GM19351 (cell line): Measurements from ENCODE around the gene KCNK5.

Experiments
- ATAC-seq: cut with Tn5 transposase; IDR thresholded peaks from one replicate; pipeline ENCODE4 v1.9.1; 2021; ENCODE audit warnings: mild to moderate bottlenecking, moderate library complexity; ENCODE audit not compliant: unreplicated experiment

Gene KCNK5, protein sequence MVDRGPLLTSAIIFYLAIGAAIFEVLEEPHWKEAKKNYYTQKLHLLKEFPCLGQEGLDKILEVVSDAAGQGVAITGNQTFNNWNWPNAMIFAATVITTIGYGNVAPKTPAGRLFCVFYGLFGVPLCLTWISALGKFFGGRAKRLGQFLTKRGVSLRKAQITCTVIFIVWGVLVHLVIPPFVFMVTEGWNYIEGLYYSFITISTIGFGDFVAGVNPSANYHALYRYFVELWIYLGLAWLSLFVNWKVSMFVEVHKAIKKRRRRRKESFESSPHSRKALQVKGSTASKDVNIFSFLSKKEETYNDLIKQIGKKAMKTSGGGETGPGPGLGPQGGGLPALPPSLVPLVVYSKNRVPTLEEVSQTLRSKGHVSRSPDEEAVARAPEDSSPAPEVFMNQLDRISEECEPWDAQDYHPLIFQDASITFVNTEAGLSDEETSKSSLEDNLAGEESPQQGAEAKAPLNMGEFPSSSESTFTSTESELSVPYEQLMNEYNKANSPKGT

DNA sequence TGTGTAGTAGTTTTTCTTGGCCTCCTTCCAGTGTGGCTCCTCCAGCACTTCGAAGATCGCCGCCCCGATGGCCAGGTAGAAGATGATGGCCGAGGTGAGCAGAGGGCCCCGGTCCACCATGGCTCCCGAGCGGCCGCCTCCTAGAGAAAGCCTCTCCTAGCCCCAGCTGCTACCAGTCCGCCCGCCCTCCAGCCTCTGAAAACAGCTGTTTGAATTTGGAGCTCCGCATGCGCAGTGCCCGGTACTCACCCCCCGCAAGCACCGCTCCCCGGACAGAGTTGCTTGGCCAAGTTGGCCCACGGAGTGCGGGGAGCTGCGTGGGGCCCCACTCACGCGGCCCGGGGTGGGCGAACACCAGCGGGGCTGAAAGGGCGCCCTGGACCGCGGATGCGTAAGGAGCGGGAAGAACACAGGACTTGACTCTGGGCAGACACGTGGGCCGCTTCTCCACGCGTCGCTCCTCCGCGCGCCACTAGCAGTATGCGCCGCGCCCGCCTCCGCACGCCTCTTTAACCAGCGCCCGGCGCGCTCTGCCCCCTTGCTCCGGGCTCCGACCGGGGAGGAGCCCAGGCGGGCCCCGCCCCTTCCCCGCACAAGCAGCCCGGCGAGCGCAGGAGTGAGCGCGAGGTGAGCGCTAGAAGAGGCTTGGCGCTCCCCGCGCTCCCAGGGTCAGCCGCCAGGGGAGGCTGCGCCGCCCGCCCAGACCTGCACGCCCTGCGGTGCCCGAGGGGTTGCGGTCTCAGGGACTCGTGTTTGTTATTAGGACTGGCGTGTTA is at the start of gene KCNK5:
TSS of gene KCNK5 (minus strand) at position 484 of the 776 bp plus-strand sequence. CDS start at position 120, 364 bp downstream.
- ATAC-seq = peak; percentile 86

DNA sequence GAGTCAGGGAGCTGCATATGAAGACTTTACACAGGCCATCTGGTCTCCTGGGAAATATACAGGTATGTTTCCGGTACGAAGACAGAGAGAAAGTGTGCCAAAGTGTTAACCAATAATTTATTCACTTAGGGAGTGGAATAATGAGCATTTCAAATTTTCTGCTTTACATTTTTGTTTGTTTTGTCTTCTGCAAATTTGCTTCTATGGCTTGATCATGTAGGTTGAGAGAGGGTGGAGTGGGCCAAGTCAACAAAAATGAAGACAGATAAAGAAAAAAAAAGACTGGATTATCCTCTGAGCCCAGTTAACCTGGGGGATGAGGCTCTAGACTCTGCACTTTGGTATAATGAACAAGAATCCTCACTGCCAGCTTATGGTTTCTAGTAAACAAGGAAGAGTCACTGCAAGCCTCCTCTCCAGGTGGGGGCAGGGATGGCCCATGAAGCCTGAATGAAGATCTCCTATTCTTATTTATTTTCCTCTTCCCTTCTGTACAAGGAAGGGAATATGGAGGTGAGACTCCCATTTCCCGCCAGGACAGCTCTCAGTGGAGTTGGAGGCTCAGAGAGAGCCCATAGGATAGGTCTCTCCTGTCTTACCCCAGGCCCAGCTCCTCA is 47.2 kb upstream of the KCNK5 start:
- no peak for ATAC-seq

DNA sequence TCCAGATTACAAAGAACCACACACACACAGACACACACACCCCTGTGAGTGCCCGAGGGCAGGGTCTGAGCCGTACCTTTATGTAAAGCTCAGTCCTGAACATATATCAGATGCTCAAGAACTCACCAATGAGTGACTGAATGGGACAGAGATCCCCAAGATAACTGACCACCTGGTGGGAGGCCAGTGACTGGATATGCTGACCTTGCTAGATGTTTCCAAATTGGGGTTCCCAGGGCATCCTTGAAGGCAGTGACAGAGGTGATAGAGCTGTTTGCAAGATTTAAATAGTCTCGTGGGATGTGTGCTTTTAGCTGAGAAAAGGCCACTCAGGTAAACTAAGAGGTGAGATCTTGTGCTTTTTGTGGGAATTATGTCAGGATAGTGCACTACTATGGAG is 45.6 kb upstream of the KCNK5 start:
- no peak for ATAC-seq

DNA sequence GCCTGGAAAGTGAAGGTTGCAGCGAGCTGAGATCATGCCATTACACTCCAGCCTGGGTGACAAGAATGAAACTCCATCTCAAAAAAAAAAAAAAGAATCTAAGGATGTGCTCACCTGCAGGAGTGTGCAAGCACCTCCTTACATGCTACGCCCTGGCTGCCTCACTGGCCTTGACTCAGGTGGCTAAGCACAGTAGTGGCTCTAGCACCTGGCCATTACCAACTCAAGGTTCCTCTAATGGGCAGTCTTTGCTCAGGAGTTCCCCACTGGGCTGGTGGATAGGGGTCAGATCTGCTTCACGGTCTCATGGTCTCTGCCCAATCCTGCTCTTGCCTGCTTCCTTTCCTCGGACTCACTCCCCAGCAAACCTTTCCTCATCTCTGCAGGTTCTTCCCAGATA is 45.2 kb upstream of the KCNK5 start:
- no peak for ATAC-seq

DNA sequence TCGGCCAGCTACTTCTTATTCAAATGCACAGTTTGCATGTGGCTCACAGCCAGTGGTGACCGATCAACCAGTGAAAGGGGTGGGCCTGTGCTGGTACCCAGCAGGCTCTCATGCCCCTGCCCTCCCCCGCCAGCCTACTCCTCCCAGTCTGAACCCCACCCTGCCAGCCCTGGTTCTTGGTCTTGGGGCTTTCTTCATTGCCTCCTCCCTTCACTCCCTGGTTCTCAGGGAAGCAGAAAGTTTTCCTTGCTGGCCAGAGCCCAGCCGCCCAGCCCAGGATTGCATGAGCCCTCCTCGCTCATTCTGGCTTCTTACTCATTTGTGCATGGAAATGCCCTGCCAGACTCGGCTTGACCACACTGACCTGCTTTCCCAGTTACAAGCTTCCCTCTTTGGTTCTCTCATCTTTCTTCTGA is 44.1 kb upstream of the KCNK5 start:
- no peak for ATAC-seq

DNA sequence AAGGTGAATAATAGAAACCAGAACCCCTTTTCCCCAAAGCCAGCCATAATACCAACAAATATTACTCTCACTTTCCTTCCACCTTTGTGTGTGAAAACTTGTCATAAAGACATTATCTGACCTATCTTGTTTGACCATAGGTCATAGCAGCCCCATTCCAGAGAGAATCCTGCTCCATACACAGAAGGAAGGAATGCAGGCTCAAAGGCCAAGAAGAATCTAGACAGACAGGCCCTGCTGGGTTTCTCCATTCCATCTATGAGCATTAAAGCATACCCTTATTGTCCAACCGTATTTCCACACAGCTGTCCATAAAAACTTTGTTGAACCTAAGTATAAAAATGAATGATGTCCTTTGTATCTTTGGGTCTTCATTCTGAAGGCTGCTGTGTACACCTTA is 40.7 kb upstream of the KCNK5 start:
- ATAC-seq = no peak

DNA sequence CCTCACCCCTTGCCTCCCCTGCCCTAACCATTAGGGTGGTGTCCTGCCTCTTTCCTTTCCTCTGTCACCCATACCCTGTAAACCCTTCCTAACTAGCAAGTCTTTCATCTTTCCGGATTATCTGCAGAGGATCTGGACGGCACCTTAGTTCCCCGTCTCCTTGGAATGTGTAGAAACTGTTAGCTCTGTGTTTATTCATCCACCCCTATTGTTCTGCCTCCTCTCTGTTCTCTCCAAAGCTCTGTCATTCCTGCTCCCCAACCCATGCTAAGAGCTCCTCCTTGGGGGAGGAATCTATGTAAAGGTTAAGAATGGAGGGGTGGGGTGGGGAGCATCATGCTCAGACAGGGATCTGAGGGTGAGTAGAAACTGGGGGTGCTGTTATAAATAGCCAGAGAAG is 39.4 kb upstream of the KCNK5 start:
- ATAC-seq = no peak

DNA sequence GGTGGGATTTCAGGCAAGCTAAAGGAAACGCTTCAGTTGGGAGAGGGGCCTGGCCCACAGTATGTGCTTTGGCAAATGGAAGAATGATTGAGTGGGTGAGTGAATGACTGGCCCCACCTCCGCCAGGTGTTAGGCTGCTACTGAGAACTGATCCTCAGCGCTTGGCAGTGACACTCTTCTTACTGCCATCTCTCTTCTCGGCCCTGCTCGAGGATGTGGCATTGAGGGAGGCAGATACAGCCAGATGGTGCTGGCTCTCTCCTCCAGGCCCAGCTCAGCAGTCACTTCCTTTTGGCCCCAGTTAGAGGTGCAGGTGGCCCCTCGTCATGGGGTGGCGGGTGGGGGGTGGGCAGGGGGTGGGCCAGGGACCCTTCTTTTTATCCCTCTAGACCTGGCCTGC is 38.9 kb upstream of the KCNK5 start:
- no peak for ATAC-seq

DNA sequence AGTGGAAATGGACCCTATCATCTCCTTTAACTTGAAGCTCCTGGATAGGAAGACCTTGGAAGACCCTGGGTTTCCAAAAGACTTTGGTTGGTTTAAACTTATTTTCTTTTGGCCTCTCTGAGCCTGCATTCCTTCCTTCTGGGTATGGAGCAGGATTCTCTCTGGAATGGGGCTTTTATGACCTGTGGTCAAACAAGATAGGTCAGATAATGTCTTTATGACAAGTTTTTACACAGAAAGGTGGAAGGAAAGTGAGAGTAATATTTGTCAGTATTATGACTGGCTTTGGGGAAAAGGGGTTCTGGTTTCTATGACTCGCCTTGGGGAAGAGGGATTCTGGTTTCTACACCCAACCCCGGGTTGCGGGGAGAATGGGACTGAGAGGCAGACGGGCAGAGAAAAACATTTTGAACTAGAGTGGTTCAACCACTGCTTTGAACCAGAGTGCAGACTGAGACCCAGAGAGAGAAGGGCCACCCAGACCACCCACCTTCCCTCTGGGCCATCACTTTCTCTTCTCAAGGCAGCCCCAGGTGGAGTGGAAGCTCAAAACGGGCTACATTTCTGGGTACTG is 37.6 kb upstream of the KCNK5 start:
- no peak for ATAC-seq

DNA sequence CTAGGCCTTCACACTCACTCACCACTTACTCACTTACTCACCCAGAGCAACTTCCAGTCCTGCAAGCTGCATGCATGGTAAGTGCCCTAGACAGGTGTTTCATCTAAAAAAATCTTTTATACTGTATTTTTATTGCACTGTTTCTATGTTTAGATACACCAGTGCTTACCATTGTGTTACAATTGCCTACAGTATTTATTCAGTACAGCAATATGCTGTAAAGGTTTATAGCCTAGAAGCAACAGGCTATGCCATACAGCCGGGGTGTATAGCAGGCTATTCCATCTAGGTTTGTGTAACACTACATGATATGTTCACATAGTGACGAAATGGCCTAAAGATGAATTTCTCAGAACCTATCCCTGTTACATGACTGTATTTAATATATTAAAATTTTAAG is 37.1 kb upstream of the KCNK5 start:
- no peak for ATAC-seq

DNA sequence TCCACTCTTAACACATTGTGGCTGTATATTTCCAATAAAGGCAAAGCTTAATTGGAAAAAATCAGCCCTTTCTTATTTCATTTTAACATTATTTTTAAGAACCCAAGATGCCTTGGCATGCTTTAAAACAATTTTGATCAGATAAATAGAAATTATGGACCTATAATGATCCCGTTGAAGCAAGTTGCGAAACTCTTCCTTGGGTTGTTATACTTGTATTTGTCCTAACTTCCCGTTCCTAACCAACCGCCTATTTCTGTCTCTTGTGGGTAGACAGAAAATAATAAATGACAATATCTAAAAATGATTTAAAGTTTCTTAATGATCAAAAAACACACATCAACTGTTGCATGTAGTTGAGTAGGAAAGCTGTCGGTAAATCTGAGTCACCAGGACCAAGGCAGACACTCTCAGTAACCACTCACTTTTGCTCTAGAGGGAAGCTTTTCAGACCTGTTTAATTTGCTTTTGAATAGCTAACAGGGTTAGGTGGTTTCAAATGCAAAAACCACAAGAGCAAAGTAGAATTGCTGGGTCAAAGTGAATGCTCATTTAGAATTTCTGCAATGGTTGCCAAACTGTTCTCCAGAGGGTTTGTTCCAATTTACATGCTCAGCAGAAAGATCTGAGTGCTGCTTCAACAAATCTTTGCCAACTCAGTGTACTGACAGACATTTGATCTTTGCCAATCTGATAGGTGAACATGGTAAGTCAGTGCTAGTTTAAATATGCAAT is 34.2 kb upstream of the KCNK5 start:
- no peak for ATAC-seq

DNA sequence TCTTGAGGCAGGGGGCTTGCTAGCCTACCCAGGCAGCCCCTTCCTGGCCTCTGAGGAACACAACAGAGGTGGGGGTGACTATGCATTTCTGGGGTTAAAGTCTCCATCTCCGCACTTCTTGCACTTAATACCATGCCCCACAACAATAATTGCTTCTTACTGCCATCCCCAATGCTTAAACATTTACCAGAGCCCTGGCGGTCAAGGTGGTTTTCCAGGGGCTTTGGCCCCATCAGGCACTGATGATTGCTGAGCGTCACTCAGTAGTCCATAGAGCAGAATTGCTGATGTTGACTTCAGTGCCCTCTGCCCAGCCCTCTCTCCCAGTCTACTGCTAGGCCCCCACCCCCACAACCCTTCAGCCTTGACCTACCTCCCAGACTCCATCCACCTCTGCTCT is 32.5 kb upstream of the KCNK5 start:
- no peak for ATAC-seq

DNA sequence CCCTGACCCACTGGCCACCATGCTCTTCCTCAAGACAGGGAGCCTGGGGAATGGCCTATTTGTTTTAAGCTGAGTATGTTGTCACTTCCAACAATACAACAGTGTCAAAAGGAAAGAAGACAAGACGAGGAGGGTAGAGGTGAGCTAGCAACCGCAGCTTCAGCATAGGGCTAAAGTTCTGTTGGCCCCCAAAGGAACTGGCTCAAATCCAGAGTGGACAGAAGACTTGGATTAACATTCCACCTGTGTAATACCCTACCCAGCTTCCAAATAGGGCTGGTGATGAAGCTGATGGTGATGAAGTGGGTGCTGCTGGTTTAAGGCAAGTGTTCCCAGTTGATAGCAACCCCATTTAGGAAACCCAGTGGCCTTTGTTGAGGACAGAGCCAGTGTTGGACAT is 31.7 kb upstream of the KCNK5 start:
- no peak for ATAC-seq

DNA sequence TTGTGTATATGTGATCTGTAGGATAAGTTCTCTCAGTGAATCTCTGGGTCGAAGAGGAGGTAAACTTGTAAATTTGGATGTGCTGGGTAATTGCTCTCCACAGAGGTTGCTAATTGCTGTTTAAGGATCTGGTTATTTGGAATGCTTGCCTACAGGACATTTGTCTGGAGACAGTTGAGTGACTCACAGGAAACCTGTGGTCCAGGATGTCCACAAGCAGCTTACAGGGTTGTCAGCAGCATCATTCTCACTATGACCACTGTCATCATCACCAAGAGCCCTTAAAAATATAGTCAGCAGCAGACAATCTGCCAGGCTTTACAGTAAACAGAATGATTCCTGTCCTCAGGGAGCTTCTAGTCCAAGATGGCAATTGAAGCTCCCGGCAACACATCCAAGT is 31.2 kb upstream of the KCNK5 start:
- no peak for ATAC-seq

DNA sequence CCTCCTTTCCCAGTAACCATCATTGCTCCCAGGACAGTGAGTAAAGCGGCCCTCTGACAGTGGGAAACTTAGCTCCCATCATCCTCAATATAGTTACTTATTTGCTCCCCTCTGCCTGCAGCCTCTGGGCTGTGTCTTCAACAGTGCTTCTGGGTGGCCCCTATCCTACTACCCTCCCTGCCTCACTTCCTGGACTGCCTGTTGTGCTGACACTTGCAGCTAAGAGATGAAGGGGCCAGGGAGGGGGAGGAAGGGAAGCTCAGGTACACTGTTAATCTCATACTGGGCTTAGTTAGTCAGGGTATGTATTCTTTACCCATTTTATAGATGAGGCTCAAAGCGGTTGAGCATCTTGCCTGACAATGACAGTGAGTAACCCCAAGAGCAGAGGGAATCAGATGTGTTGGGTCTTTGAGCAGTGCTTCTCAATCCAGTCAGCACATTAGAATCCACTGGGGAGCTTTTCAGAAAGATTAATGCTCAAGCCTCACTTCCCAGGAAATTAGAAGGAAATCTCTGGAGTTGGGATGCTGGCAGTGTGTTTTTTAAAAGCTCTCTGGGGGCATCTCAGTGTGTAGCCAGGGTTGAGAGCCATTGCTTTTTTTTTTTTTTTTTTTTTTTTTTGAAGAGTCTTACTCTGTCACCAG is 27.1 kb upstream of the KCNK5 start:
- ATAC-seq = no peak

DNA sequence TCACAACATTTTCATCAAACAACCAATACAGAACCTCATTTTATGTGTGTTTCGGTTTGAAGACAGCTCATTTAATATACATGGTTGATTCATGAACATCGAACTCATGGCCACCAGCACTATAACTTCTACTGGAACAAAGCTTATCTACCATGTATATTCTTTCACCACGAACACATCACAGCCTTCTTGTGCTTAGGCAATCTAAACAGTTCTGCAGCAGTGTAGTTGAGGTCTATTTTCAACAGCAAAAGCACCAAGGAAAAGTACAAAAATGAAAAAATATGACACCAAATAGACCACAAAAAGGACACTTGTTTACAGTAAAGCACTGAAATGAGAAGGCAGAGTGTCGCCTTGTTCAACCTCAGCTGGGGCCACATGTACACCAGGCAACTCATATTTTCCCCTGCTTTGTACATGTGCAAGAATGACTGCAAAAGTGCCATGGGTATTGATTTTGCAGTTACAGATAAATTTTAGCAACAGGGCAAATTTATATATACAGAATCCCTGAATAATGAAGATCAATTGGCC is 25.8 kb upstream of the KCNK5 start:
- no peak for ATAC-seq

DNA sequence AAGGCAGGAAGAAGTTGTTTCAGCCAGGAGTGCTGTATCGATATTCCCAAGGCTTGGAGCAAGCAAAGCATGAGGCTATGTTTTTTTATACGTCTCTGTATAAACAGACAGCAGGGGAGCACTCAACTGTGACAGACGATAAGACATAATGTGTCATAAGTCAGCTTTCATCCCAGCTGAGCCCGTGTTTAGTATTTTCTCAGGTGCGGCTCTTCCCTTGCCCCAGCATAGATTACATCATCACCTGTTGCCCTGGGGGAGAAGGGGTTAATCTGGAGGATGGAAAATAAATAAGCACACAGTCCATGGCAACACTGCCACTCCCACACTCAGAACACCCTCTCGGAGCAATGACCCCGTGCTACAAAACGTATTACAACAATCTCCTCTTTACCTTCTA is 22.1 kb upstream of the KCNK5 start:
- ATAC-seq = no peak

DNA sequence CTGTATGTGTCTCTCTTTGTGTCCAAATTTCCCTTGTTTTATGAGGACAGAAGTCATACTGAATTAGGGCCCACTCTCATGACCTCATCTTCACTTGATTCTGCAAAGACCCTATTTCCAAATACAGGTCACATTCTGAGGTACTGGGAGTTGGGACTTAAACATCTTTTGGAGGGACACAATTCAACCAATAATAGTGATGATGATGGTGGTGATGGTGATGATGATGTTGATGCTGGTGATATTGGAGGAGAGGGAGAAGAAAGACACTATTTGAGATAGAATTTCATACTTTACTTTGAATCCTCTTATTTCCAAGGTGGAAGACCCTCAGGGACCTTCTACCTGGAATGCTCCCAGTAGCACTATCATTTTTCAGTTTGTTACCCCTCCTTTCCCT is 21.2 kb upstream of the KCNK5 start:
- no peak for ATAC-seq

DNA sequence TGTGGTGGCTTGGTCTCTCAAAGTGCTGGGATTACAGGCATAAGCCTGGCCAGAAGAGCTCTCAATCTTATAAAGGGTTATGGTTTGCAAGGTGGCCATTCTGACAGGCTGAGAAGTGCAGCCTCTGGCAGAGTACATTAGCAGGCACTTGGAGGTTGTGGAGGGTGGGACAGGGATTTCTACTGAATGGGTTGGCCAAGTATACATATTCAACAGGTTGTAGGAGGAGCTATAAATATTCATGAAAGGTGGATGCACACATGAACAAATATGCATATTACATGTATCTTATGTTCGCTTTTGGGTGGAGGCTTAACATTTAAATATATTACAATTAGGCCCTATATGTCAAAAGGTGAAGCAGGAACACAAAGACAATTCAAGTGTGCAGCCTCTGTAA is 20.0 kb upstream of the KCNK5 start:
- ATAC-seq = no peak

DNA sequence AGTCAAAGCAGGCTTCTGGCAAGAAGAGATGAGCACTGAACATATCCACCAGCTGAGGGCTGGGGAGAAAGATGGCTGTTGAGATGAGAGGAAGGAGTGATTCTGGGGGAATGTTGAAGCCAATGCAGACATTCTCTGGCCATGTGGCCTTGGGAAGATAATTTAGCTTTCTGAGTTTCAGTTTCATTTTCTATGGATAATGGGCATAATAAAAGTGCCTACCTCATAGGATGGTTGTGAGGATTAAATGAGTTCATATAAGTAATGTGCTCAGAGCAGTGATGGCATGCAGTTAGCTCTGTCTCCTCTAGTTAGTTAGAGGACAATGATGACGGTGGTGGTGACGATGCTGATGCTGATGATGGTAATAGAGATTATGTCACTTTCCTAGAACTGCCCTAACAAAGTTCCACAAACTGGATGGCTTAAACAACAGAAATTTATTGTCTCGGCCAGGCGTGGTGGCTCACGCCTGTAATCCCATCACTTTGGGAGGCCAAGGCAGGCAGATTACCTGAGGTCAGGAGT is 18.5 kb upstream of the KCNK5 start:
- ATAC-seq = no peak
